HepG2 (cell line): ENCODE measurements around the gene TMEM271. TPM values are rescaled to one million over a fixed set of nuclear protein-coding genes. Genes with fewer than 3 reads are reported as not detected.

Source experiments
- ATAC-seq: fragments of 200-7000 bp; cut with Tn5 transposase; 3 replicates; pipeline ENCODE4 v1.9.1; 2020; ENCODE audit warnings: mild to moderate bottlenecking, moderate library complexity
- BruUV-seq: library from RNA; stranded (reverse); fragments of 400-500 nt; replicated peaks from 2 replicates; lab custom pipeline; 2021; lab: Mats Ljungman, UMichigan
- CTCF ChIA-PET: fragments of 300-600 bp; formaldehyde crosslinking; extraction: SDS; loops from one replicate; lab custom pipeline; 2021; ENCODE audit warnings: low total read pairs, inconsistent platforms, low intra/inter-chr PET ratio; lab: Yijun Ruan, JAX
- POLR2A ChIA-PET: fragments of 350-600 bp; sonication (Branson Sonifier 250); formaldehyde crosslinking; loops from one replicate; lab custom pipeline; 2020; ENCODE audit warnings: antibody characterized with exemption, inconsistent platforms; lab: Yijun Ruan, JAX
- DNase-seq: peaks from one replicate; pipeline ENCODE4 v3.0.0-alpha.2; 2015; ENCODE audit warnings: low spot score
- FAIRE-seq: peaks from 3 replicates; lab custom pipeline; 2011; peaks lifted over from hg19 to GRCh38; lab: Jason Lieb, UNC
- H2AFZ ChIP-seq: one replicate; pipeline ENCODE4 v1.6.1; 2011; ENCODE audit warnings: low read length, inconsistent platforms
- H3K27ac ChIP-seq: fragments of 300-600 bp; 3 replicates; pipeline ENCODE4 v1.8.0; 2011; ENCODE audit warnings: mixed run types, mild to moderate bottlenecking, mixed read lengths, low read length, inconsistent platforms; ENCODE audit not compliant: insufficient read depth; ENCODE audit errors: extremely low read length
- H3K27me3 ChIP-seq, 2 experiments: fragments of 200-600 bp in 1 of 2; 2 replicates in 1 of 2; 3 replicates in 1 of 2; pipeline versions ENCODE4 v1.6.0 to v1.8.0; 2011; ENCODE audit warnings: low read length in 2 of 2, mild to moderate bottlenecking in 2 of 2, moderate library complexity in 2 of 2, inconsistent platforms in 1 of 2; ENCODE audit not compliant: insufficient read depth in 2 of 2, control insufficient read depth in 1 of 2
- H3K36me3 ChIP-seq, 2 experiments: fragments of 200-600 bp in 1 of 2; replicated peaks in 1 of 2; 2 replicates in 1 of 2; 3 replicates in 1 of 2; pipeline versions ENCODE4 v1.5.1 to v1.8.0; 2011; ENCODE audit warnings: low read length in 2 of 2, inconsistent platforms in 1 of 2; ENCODE audit not compliant: insufficient read depth in 2 of 2, control insufficient read depth in 1 of 2
- H3K4me1 ChIP-seq: 2 replicates; pipeline ENCODE4 v1.5.1; 2012; ENCODE audit warnings: low read length, inconsistent platforms; ENCODE audit not compliant: insufficient read depth
- H3K4me2 ChIP-seq: 2 replicates; pipeline ENCODE4 v1.6.0; 2011; ENCODE audit warnings: low read depth, low read length, inconsistent platforms
- H3K4me3 ChIP-seq, 3 experiments: fragments of 200-600 bp in 1 of 3; sonication (generic), shearing (Covaris generic) in 1 of 3; replicated peaks in 1 of 3; 2 replicates each; pipeline ENCODE4 v1.5.1; 2011 to 2016; ENCODE audit warnings: low read length in 3 of 3, inconsistent platforms in 2 of 3, low read depth in 2 of 3, mild to moderate bottlenecking in 2 of 3, control low read depth in 1 of 3, mixed read lengths in 1 of 3; ENCODE audit not compliant: insufficient read depth in 1 of 3
- H3K79me2 ChIP-seq: one replicate; pipeline ENCODE4 v1.6.1; 2011; ENCODE audit warnings: low read length, inconsistent platforms; ENCODE audit not compliant: insufficient read depth
- H3K9ac ChIP-seq: 2 replicates; pipeline ENCODE4 v1.6.0; 2011; ENCODE audit warnings: mild to moderate bottlenecking, low read depth, low read length, inconsistent platforms; ENCODE audit not compliant: insufficient read depth
- H3K9me3 ChIP-seq: 2 replicates; pipeline ENCODE4 v1.5.1; 2012; ENCODE audit warnings: mild to moderate bottlenecking, low read length
- H4K20me1 ChIP-seq: 2 replicates; pipeline ENCODE4 v1.6.0; 2011; ENCODE audit warnings: inconsistent platforms, mild to moderate bottlenecking, low read length, moderate library complexity; ENCODE audit not compliant: insufficient read depth
- ATF5 ChIP-seq: sonication (generic); formaldehyde crosslinking; IDR thresholded peaks from 2 replicates; pipeline ENCODE4 v1.4.0; 2020; ENCODE audit warnings: mild to moderate bottlenecking, low read depth, missing genetic modification reagents
- CTCF ChIP-seq: sonication (generic); formaldehyde crosslinking; IDR thresholded peaks from 2 replicates; pipeline ENCODE4 v1.5.0; 2020; ENCODE audit warnings: mild to moderate bottlenecking, missing genetic modification reagents, moderate library complexity
- EZH2 ChIP-seq: conservative IDR thresholded peaks from 2 replicates; pipeline ENCODE4 v1.6.1; 2012; ENCODE audit warnings: mild to moderate bottlenecking, low read depth, low read length, moderate library complexity
- GTF3A ChIP-seq: sonication (generic); formaldehyde crosslinking; conservative IDR thresholded peaks from 2 replicates; pipeline ENCODE4 v1.4.0; 2020; ENCODE audit warnings: mild to moderate bottlenecking, missing genetic modification reagents
- HIVEP1 ChIP-seq: sonication (generic); formaldehyde crosslinking; IDR thresholded peaks from 2 replicates; pipeline ENCODE4 v1.4.0; 2020; ENCODE audit warnings: mild to moderate bottlenecking, missing genetic modification reagents
- NR2C2 ChIP-seq: sonication (generic); formaldehyde crosslinking; IDR thresholded peaks from 2 replicates; pipeline ENCODE4 v1.4.0; 2020; ENCODE audit warnings: missing genetic modification reagents, mild to moderate bottlenecking, moderate library complexity, borderline replicate concordance
- NRL ChIP-seq: sonication (generic); formaldehyde crosslinking; IDR thresholded peaks from 2 replicates; pipeline ENCODE4 v1.5.0; 2020; ENCODE audit warnings: missing genetic modification reagents, mild to moderate bottlenecking, moderate library complexity, borderline replicate concordance
- PREB ChIP-seq: sonication (generic); formaldehyde crosslinking; IDR thresholded peaks from 2 replicates; pipeline ENCODE4 v1.4.0; 2020; ENCODE audit warnings: missing genetic modification reagents
- STAG1 ChIP-seq: sonication (generic); formaldehyde crosslinking; IDR thresholded peaks from 2 replicates; pipeline ENCODE4 v1.4.0; 2020; ENCODE audit warnings: missing genetic modification reagents
- ZFY ChIP-seq: sonication (generic); formaldehyde crosslinking; IDR thresholded peaks from 2 replicates; pipeline ENCODE4 v1.4.0; 2020; ENCODE audit warnings: missing genetic modification reagents
- ZNF350 ChIP-seq: sonication (generic); formaldehyde crosslinking; IDR thresholded peaks from 2 replicates; pipeline ENCODE4 v1.4.0; 2020; ENCODE audit warnings: mild to moderate bottlenecking, low read depth, missing genetic modification reagents, borderline replicate concordance
- ZNF7 ChIP-seq: IDR thresholded peaks from 2 replicates; pipeline ENCODE4 v1.6.1; 2016; ENCODE audit warnings: missing biosample characterization, missing genetic modification reagents
- ZNF770 ChIP-seq: sonication (generic); formaldehyde crosslinking; IDR thresholded peaks from 2 replicates; pipeline ENCODE4 v1.5.0; 2020; ENCODE audit warnings: mild to moderate bottlenecking, missing genetic modification reagents
- ZNF841 ChIP-seq: sonication (generic); formaldehyde crosslinking; IDR thresholded peaks from 2 replicates; pipeline ENCODE4 v1.8.1; 2023; ENCODE audit warnings: missing genetic modification reagents, borderline replicate concordance
- WGBS: methylation state at CpG from one replicate; pipeline ENCODE4 v1.1.6; 2017; ENCODE audit warnings: low lambda C conversion rate; 5-methylcytosine and 5-hydroxymethylcytosine counted together
- in situ Hi-C: cut with HindIII; loops from 2 replicates; pipeline ENCODE4 v1.10.0; 2017; ENCODE audit warnings: low pct_unique_long_range_greater_than_20kb; ENCODE audit not compliant: extremely low pct_ligation_motif_present
- intact Hi-C: fragments of 100-400 bp; cut with micrococcal nuclease; formaldehyde crosslinking; loops from one replicate; pipeline ENCODE4 v1.10.0; 2022; ENCODE audit not compliant: unreplicated experiment
- polyA plus RNA-seq, 8 experiments: library from polyadenylated mRNA; depleted of rRNA in 3 of 8; stranded (reverse) in 7 of 8; unstranded in 1 of 8; fragments of >200 nt; fragmentation: Illumina TruSeq in 4 of 8; extraction: Trizol in 4 of 8; gene quantifications; 2 replicates each; pipeline versions ENCODE4 v1.2.1 to v1.2.3, GENCODE V29; 2011 to 2016; ENCODE audit warnings: low read depth in 4 of 8, missing spikeins in 1 of 8, mixed read lengths in 1 of 8; ENCODE audit not compliant: insufficient read depth in 1 of 8
- total RNA-seq, 5 experiments: library from RNA; depleted of rRNA; stranded (reverse); fragments of >200 nt; fragmentation: Illumina TruSeq; extraction: Trizol; gene quantifications; 2 replicates each; pipeline ENCODE4 v1.2.3, GENCODE V29; 2016; ENCODE audit warnings: low read depth in 1 of 5

Gene TMEM271
- total and polyA plus RNA-seq, 2 of the 13 experiments (the other 11 are each of a cell fraction or from before 2014, with no cell fraction given) = not detected

- peaks cover 9% of the 10 kb centered on the region for H3K9me3 ChIP-seq
- no peak for FAIRE-seq
- H3K27ac ChIP-seq = no peak overlapping the region
- H3K4me3 ChIP-seq = peak overlapping the region in 1 of 3 experiments; percentile 39; a peak in 2 of 6 replicates
- 20% methylated on average over 19 of the region's 32 CpGs for WGBS
- intact Hi-C loops = no loop called here
- no peak for DNase-seq
- ATAC-seq = peak; percentile 39
- POLR2A ChIA-PET = no interaction called here
- in situ Hi-C loops = no loop called here
- H4K20me1 ChIP-seq = no peaks in the 10 kb centered on the region
- peak overlapping the region; percentile 71 for H3K4me2 ChIP-seq
- no peaks in the 10 kb centered on the region for H3K79me2 ChIP-seq
- no TSS peak for BruUV-seq
- CTCF ChIA-PET = no interaction called here
- peaks cover 63% of the 10 kb centered on the region for H3K4me1 ChIP-seq
- no peak overlapping the region for H2AFZ ChIP-seq
- peaks cover 11 to 38% of the 10 kb centered on the region in 2 experiments for H3K27me3 ChIP-seq
- no peaks in the 10 kb centered on the region for H3K36me3 ChIP-seq
- H3K9ac ChIP-seq = no peak overlapping the region
- TF ChIP-seq ATF5 (CRISPR knock-in tag) (no peak), CTCF (CRISPR knock-in tag) (peak; percentile 40; the same call in 1 of the 2 replicates), PREB (CRISPR knock-in tag) (no peak), ZFY (0 out of 2 replicates have a peak, but pooled peaks have one; percentile 15), NR2C2 (no peak), NRL (CRISPR knock-in tag) (0 out of 2 replicates have a peak, but pooled peaks have one; percentile 26), ZNF350 (CRISPR knock-in tag) (0 out of 2 replicates have a peak, but pooled peaks have one; percentile 29), ZNF770 (peak; percentile 64; the same call in 1 of the 2 replicates), STAG1 (CRISPR knock-in tag) (peak; percentile 9; the same call in 1 of the 2 replicates), ZNF841 (no peak), HIVEP1 (no peak), GTF3A (CRISPR knock-in tag) (0 out of 2 replicates have a peak, but pooled peaks have one; percentile 58), ZNF7 (0 out of 2 replicates have a peak, but pooled peaks have one; percentile 8), EZH2 (0 out of 2 replicates have a peak, but pooled peaks have one; percentile 14)
Observed at GRCh38 chr4:578451-579443, 2.7 kb upstream of the TMEM271 start.
